GM23338 (cell line): ENCODE results near the gene DCAF11. TPM values are rescaled to one million over a fixed set of nuclear protein-coding genes. Genes with fewer than 3 reads are reported as not detected.

Experiments
- ATAC-seq: fragments of 200-7000 bp; cut with Tn5 transposase; 3 replicates; pipeline ENCODE4 v1.9.1; 2020
- DNase-seq: peaks from one replicate; pipeline ENCODE4 v3.0.0-alpha.2; 2015; ENCODE audit warnings: low spot score
- H2AFZ ChIP-seq: fragments of 200-600 bp; sonication (generic); 2 replicates; pipeline ENCODE4 v1.8.0; 2016; ENCODE audit warnings: antibody characterized with exemption, mild to moderate bottlenecking, moderate library complexity
- H3F3A ChIP-seq: fragments of 200-600 bp; sonication (generic); replicated peaks from 2 replicates; pipeline ENCODE4 v1.8.0; 2017; ENCODE audit warnings: antibody characterized with exemption, mixed run types, low read depth
- H3K27ac ChIP-seq: fragments of 200-600 bp; sonication (generic); 2 replicates; pipeline ENCODE4 v1.6.1; 2016; ENCODE audit warnings: low read depth
- H3K27me3 ChIP-seq: fragments of 200-600 bp; sonication (generic); 2 replicates; pipeline ENCODE4 v1.8.0; 2016; ENCODE audit warnings: mild to moderate bottlenecking, mixed run types, moderate library complexity; ENCODE audit not compliant: insufficient read depth
- H3K36me3 ChIP-seq: fragments of 200-600 bp; sonication (generic); 2 replicates; pipeline ENCODE4 v1.8.0; 2016; ENCODE audit warnings: mild to moderate bottlenecking; ENCODE audit not compliant: insufficient read depth
- H3K4me1 ChIP-seq: fragments of 200-600 bp; sonication (generic); 2 replicates; pipeline ENCODE4 v1.8.0; 2016; ENCODE audit warnings: mild to moderate bottlenecking, moderate library complexity; ENCODE audit not compliant: insufficient read depth
- H3K4me2 ChIP-seq: fragments of 200-600 bp; sonication (generic); 2 replicates; pipeline ENCODE4 v1.7.1; 2017; ENCODE audit warnings: mixed run types
- H3K4me3 ChIP-seq: fragments of 200-600 bp; sonication (generic); 2 replicates; pipeline ENCODE4 v1.6.1; 2016; ENCODE audit warnings: mixed run types
- H3K79me2 ChIP-seq: fragments of 200-600 bp; sonication (generic); replicated peaks from 2 replicates; pipeline ENCODE4 v1.8.0; 2017; ENCODE audit warnings: mild to moderate bottlenecking; ENCODE audit not compliant: insufficient read depth
- H3K9me2 ChIP-seq: fragments of 200-600 bp; sonication (generic); 2 replicates; pipeline ENCODE4 v1.8.0; 2017; ENCODE audit not compliant: insufficient read depth
- H4K20me1 ChIP-seq: fragments of 200-600 bp; sonication (generic); replicated peaks from 2 replicates; pipeline ENCODE4 v1.8.0; 2017; ENCODE audit warnings: mild to moderate bottlenecking; ENCODE audit not compliant: insufficient read depth
- H3K27ac Mint-ChIP-seq: 2 replicates; pipeline ENCODE4 v1.8.0; 2020; ENCODE audit warnings: inconsistent platforms, mild to moderate bottlenecking, moderate library complexity, mixed read lengths
- H3K27me3 Mint-ChIP-seq: 3 replicates; pipeline ENCODE4 v1.8.0; 2022; ENCODE audit warnings: low read depth, mild to moderate bottlenecking, moderate library complexity, mixed read lengths, inconsistent platforms; ENCODE audit not compliant: insufficient read depth, poor library complexity
- H3K36me3 Mint-ChIP-seq: 3 replicates; pipeline ENCODE4 v1.8.0; 2021; ENCODE audit warnings: low read depth, mild to moderate bottlenecking, inconsistent platforms, moderate library complexity, mixed read lengths
- H3K4me1 Mint-ChIP-seq: 3 replicates; pipeline ENCODE4 v1.8.0; 2020; ENCODE audit warnings: mild to moderate bottlenecking, inconsistent platforms, mixed read lengths
- H3K4me3 Mint-ChIP-seq: 3 replicates; pipeline ENCODE4 v1.8.0; 2021; ENCODE audit warnings: moderate library complexity, mild to moderate bottlenecking, inconsistent platforms, mixed read lengths
- H3K9me3 Mint-ChIP-seq: 3 replicates; pipeline ENCODE4 v1.8.0; 2020; ENCODE audit warnings: moderate library complexity, mild to moderate bottlenecking, inconsistent platforms, mixed read lengths
- CREB1 ChIP-seq: fragments of 250-450 bp; sonication (Bioruptor Pico); IDR thresholded peaks from 2 replicates; pipeline ENCODE4 v1.5.0; 2020; ENCODE audit warnings: low read depth, mild to moderate bottlenecking, moderate library complexity
- EZH2 ChIP-seq: fragments of 200-600 bp; sonication (generic); IDR thresholded peaks from one replicate; pipeline ENCODE4 v1.8.0; 2017; ENCODE audit warnings: antibody characterized with exemption, mild to moderate bottlenecking, low read depth; ENCODE audit not compliant: unreplicated experiment
- EZH2phosphoT487 ChIP-seq: fragments of 200-600 bp; sonication (generic); IDR thresholded peaks from one replicate; pipeline ENCODE4 v1.8.1; 2018; ENCODE audit warnings: antibody characterized with exemption; ENCODE audit not compliant: unreplicated experiment
- JUNB ChIP-seq: IDR thresholded peaks from one replicate; pipeline ENCODE4 v1.6.1; 2016; ENCODE audit warnings: antibody characterized with exemption; ENCODE audit not compliant: unreplicated experiment
- NANOG ChIP-seq: IDR thresholded peaks from 2 replicates; pipeline ENCODE4 v1.6.1; 2016; ENCODE audit warnings: antibody characterized with exemption, borderline replicate concordance
- POLR2AphosphoS5 ChIP-seq: IDR thresholded peaks from 2 replicates; pipeline ENCODE4 v1.6.1; 2016; ENCODE audit warnings: antibody characterized with exemption, low read depth
- STAT1 ChIP-seq: IDR thresholded peaks from one replicate; pipeline ENCODE4 v1.6.1; 2016; ENCODE audit warnings: antibody characterized with exemption; ENCODE audit not compliant: unreplicated experiment
- ZNF114 ChIP-seq: fragments of 250-450 bp; sonication (Bioruptor Pico); IDR thresholded peaks from 2 replicates; pipeline ENCODE4 v1.5.0; 2020; ENCODE audit warnings: mild to moderate bottlenecking, moderate library complexity
- ZNF331 ChIP-seq: fragments of 250-450 bp; sonication (Bioruptor Pico); IDR thresholded peaks from 2 replicates; pipeline ENCODE4 v1.5.0; 2020; ENCODE audit warnings: low read depth, mild to moderate bottlenecking, moderate library complexity
- polyA plus RNA-seq: library from polyadenylated mRNA; unstranded; fragments of >200 nt; fragmentation: Nextera tagmentation; extraction: Ambion mirVana; gene quantifications from 2 replicates; pipeline ENCODE4 v1.2.1, GENCODE V29; 2016
- total RNA-seq: library from RNA; depleted of rRNA; stranded (reverse); fragments of >200 nt; shearing (Covaris generic); gene quantifications from 2 replicates; pipeline ENCODE4 v1.2.3, GENCODE V29; 2014
- TF ChIP-seq, protein P1 (sequence below), 2 experiments: fragments of 200-600 bp in 1 of 2; sonication (generic) in 1 of 2; conservative IDR thresholded peaks; 2 replicates each; pipeline versions ENCODE4 v1.5.1 to v1.6.1; 2016 to 2017; ENCODE audit warnings: antibody characterized with exemption in 2 of 2, low read depth in 2 of 2, mild to moderate bottlenecking in 2 of 2, moderate library complexity in 1 of 2
- TF ChIP-seq, protein P2 (sequence below): IDR thresholded peaks from one replicate; pipeline ENCODE4 v1.6.1; 2018; ENCODE audit warnings: antibody characterized with exemption; ENCODE audit not compliant: unreplicated experiment
- TF ChIP-seq, protein P3 (sequence below): fragments of 250-450 bp; sonication (Bioruptor Pico); IDR thresholded peaks from 2 replicates; pipeline ENCODE4 v1.5.0; 2020; ENCODE audit warnings: mild to moderate bottlenecking, moderate library complexity
- TF ChIP-seq, protein P4 (sequence below): IDR thresholded peaks from 2 replicates; pipeline ENCODE4 v1.6.1; 2016; ENCODE audit warnings: antibody characterized with exemption

The DCAF11 gene
- total and polyA plus RNA-seq, 2 experiments from 2014 or later: 18.6 to 93.2 TPM

DNA sequence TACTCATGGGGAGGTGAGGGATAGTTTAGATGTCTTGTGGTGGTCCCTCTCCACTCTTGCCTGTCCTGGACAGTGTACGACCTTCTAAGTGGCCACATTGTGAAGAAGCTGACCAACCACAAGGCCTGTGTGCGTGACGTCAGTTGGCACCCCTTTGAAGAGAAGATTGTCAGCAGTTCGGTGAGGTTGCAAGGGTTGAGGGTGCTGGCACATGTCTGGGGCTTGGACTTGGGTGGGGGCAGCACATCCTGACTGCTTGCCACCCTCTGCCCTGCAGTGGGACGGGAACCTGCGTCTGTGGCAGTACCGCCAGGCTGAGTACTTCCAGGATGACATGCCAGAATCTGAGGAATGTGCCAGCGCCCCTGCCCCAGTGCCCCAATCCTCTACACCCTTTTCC lies 8.3 kb downstream of the DCAF11 start:
- DNase-seq (no peak), ATAC-seq (no peak)
- Histone ChIP-seq H3K4me2 (no peak overlapping the region), H3K36me3 (peaks cover 18% of the 10 kb centered on the region; the same call in 1 of the 2 replicates), H2AFZ (no peak overlapping the region), H3K79me2 (no peaks in the 10 kb centered on the region), H3K27ac (no peak overlapping the region), H3K27me3 (no peaks in the 10 kb centered on the region), H3K9me2 (no peaks in the 10 kb centered on the region), H3K4me3 (no peak overlapping the region), H3K4me1 (no peaks in the 10 kb centered on the region), H4K20me1 (no peaks in the 10 kb centered on the region; the same call in 1 of the 2 replicates), H3F3A (no peaks in the 10 kb centered on the region)
- Mint-ChIP-seq H3K9me3 (no peaks in the 10 kb centered on the region), H3K4me1 (no peaks in the 10 kb centered on the region), H3K36me3 (peaks cover 49% of the 10 kb centered on the region), H3K4me3 (no peak overlapping the region), H3K27ac (no peak overlapping the region), H3K27me3 (no peaks in the 10 kb centered on the region)
- TF ChIP-seq, protein P1, sequence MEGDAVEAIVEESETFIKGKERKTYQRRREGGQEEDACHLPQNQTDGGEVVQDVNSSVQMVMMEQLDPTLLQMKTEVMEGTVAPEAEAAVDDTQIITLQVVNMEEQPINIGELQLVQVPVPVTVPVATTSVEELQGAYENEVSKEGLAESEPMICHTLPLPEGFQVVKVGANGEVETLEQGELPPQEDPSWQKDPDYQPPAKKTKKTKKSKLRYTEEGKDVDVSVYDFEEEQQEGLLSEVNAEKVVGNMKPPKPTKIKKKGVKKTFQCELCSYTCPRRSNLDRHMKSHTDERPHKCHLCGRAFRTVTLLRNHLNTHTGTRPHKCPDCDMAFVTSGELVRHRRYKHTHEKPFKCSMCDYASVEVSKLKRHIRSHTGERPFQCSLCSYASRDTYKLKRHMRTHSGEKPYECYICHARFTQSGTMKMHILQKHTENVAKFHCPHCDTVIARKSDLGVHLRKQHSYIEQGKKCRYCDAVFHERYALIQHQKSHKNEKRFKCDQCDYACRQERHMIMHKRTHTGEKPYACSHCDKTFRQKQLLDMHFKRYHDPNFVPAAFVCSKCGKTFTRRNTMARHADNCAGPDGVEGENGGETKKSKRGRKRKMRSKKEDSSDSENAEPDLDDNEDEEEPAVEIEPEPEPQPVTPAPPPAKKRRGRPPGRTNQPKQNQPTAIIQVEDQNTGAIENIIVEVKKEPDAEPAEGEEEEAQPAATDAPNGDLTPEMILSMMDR (conservative IDR thresholded peaks at IDR 0.05; ENCODE audit: low read depth in 2 of 2): no peak
- TF ChIP-seq EZH2 (no peak), CREB1 (CRISPR knock-in tag) (no peak), POLR2AphosphoS5 (no peak), STAT1 (no peak), JUNB (no peak), EZH2phosphoT487 (no peak), ZNF331 (CRISPR knock-in tag) (no peak), NANOG (no peak), ZNF114 (CRISPR knock-in tag) (no peak)
- TF ChIP-seq, protein P2, sequence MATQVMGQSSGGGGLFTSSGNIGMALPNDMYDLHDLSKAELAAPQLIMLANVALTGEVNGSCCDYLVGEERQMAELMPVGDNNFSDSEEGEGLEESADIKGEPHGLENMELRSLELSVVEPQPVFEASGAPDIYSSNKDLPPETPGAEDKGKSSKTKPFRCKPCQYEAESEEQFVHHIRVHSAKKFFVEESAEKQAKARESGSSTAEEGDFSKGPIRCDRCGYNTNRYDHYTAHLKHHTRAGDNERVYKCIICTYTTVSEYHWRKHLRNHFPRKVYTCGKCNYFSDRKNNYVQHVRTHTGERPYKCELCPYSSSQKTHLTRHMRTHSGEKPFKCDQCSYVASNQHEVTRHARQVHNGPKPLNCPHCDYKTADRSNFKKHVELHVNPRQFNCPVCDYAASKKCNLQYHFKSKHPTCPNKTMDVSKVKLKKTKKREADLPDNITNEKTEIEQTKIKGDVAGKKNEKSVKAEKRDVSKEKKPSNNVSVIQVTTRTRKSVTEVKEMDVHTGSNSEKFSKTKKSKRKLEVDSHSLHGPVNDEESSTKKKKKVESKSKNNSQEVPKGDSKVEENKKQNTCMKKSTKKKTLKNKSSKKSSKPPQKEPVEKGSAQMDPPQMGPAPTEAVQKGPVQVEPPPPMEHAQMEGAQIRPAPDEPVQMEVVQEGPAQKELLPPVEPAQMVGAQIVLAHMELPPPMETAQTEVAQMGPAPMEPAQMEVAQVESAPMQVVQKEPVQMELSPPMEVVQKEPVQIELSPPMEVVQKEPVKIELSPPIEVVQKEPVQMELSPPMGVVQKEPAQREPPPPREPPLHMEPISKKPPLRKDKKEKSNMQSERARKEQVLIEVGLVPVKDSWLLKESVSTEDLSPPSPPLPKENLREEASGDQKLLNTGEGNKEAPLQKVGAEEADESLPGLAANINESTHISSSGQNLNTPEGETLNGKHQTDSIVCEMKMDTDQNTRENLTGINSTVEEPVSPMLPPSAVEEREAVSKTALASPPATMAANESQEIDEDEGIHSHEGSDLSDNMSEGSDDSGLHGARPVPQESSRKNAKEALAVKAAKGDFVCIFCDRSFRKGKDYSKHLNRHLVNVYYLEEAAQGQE: no peak
- TF ChIP-seq, protein P3, sequence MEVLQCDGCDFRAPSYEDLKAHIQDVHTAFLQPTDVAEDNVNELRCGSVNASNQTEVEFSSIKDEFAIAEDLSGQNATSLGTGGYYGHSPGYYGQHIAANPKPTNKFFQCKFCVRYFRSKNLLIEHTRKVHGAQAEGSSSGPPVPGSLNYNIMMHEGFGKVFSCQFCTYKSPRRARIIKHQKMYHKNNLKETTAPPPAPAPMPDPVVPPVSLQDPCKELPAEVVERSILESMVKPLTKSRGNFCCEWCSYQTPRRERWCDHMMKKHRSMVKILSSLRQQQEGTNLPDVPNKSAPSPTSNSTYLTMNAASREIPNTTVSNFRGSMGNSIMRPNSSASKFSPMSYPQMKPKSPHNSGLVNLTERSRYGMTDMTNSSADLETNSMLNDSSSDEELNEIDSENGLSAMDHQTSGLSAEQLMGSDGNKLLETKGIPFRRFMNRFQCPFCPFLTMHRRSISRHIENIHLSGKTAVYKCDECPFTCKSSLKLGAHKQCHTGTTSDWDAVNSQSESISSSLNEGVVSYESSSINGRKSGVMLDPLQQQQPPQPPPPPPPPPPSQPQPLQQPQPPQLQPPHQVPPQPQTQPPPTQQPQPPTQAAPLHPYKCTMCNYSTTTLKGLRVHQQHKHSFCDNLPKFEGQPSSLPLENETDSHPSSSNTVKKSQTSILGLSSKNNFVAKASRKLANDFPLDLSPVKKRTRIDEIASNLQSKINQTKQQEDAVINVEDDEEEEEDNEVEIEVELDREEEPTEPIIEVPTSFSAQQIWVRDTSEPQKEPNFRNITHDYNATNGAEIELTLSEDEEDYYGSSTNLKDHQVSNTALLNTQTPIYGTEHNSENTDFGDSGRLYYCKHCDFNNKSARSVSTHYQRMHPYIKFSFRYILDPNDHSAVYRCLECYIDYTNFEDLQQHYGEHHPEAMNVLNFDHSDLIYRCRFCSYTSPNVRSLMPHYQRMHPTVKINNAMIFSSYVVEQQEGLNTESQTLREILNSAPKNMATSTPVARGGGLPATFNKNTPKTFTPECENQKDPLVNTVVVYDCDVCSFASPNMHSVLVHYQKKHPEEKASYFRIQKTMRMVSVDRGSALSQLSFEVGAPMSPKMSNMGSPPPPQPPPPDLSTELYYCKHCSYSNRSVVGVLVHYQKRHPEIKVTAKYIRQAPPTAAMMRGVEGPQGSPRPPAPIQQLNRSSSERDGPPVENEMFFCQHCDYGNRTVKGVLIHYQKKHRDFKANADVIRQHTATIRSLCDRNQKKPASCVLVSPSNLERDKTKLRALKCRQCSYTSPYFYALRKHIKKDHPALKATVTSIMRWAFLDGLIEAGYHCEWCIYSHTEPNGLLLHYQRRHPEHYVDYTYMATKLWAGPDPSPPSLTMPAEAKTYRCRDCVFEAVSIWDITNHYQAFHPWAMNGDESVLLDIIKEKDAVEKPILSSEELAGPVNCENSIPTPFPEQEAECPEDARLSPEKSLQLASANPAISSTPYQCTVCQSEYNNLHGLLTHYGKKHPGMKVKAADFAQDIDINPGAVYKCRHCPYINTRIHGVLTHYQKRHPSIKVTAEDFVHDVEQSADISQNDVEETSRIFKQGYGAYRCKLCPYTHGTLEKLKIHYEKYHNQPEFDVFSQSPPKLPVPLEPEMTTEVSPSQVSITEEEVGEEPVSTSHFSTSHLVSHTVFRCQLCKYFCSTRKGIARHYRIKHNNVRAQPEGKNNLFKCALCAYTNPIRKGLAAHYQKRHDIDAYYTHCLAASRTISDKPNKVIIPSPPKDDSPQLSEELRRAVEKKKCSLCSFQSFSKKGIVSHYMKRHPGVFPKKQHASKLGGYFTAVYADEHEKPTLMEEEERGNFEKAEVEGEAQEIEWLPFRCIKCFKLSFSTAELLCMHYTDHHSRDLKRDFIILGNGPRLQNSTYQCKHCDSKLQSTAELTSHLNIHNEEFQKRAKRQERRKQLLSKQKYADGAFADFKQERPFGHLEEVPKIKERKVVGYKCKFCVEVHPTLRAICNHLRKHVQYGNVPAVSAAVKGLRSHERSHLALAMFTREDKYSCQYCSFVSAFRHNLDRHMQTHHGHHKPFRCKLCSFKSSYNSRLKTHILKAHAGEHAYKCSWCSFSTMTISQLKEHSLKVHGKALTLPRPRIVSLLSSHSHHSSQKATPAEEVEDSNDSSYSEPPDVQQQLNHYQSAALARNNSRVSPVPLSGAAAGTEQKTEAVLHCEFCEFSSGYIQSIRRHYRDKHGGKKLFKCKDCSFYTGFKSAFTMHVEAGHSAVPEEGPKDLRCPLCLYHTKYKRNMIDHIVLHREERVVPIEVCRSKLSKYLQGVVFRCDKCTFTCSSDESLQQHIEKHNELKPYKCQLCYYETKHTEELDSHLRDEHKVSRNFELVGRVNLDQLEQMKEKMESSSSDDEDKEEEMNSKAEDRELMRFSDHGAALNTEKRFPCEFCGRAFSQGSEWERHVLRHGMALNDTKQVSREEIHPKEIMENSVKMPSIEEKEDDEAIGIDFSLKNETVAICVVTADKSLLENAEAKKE (CRISPR knock-in tag): no peak
- TF ChIP-seq, protein P4, sequence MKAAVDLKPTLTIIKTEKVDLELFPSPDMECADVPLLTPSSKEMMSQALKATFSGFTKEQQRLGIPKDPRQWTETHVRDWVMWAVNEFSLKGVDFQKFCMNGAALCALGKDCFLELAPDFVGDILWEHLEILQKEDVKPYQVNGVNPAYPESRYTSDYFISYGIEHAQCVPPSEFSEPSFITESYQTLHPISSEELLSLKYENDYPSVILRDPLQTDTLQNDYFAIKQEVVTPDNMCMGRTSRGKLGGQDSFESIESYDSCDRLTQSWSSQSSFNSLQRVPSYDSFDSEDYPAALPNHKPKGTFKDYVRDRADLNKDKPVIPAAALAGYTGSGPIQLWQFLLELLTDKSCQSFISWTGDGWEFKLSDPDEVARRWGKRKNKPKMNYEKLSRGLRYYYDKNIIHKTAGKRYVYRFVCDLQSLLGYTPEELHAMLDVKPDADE: no peak
